RWPE2 (cell line): Measurements from ENCODE around the gene PDCD1.

Source experiments
- ATAC-seq: fragments of 200-7000 bp; cut with Tn5 transposase; 3 replicates; pipeline ENCODE4 v1.9.1; 2021; ENCODE audit warnings: low read depth
- DNase-seq: peaks from one replicate; pipeline ENCODE4 v3.0.0-alpha.2; 2020; ENCODE audit warnings: low spot score
- H3K27ac ChIP-seq: fragments of 450-650 bp; 2 replicates; pipeline ENCODE4 v1.5.1; 2017; ENCODE audit warnings: mild to moderate bottlenecking; ENCODE audit not compliant: poor library complexity, severe bottlenecking
- H3K27me3 ChIP-seq: fragments of 250-450 bp; sonication (Bioruptor Pico); 2 replicates; pipeline ENCODE4 v1.5.1; 2021; ENCODE audit warnings: mild to moderate bottlenecking, moderate library complexity; ENCODE audit not compliant: insufficient read depth, poor library complexity, severe bottlenecking
- H3K36me3 ChIP-seq: fragments of 250-450 bp; sonication (Bioruptor Pico); 2 replicates; pipeline ENCODE4 v1.5.1; 2020; ENCODE audit warnings: low read depth, mild to moderate bottlenecking, moderate library complexity
- H3K4me1 ChIP-seq: fragments of 250-450 bp; sonication (Bioruptor Pico); 2 replicates; pipeline ENCODE4 v1.5.1; 2021; ENCODE audit warnings: mild to moderate bottlenecking, moderate library complexity; ENCODE audit not compliant: insufficient read depth, poor library complexity, severe bottlenecking
- H3K4me3 ChIP-seq: fragments of 250-450 bp; sonication (Bioruptor Pico); 2 replicates; pipeline ENCODE4 v1.5.1; 2021; ENCODE audit warnings: mild to moderate bottlenecking, moderate library complexity; ENCODE audit not compliant: severe bottlenecking
- H3K9me3 ChIP-seq: fragments of 250-450 bp; sonication (Bioruptor Pico); 2 replicates; pipeline ENCODE4 v1.5.1; 2021; ENCODE audit warnings: mild to moderate bottlenecking, moderate library complexity; ENCODE audit not compliant: severe bottlenecking
- TF ChIP-seq, protein P1 (sequence below): fragments of 450-650 bp; IDR thresholded peaks from one replicate; pipeline ENCODE4 v1.5.1; 2017; ENCODE audit warnings: mild to moderate bottlenecking, moderate library complexity; ENCODE audit not compliant: poor library complexity, severe bottlenecking

PDCD1 gene

DNA sequence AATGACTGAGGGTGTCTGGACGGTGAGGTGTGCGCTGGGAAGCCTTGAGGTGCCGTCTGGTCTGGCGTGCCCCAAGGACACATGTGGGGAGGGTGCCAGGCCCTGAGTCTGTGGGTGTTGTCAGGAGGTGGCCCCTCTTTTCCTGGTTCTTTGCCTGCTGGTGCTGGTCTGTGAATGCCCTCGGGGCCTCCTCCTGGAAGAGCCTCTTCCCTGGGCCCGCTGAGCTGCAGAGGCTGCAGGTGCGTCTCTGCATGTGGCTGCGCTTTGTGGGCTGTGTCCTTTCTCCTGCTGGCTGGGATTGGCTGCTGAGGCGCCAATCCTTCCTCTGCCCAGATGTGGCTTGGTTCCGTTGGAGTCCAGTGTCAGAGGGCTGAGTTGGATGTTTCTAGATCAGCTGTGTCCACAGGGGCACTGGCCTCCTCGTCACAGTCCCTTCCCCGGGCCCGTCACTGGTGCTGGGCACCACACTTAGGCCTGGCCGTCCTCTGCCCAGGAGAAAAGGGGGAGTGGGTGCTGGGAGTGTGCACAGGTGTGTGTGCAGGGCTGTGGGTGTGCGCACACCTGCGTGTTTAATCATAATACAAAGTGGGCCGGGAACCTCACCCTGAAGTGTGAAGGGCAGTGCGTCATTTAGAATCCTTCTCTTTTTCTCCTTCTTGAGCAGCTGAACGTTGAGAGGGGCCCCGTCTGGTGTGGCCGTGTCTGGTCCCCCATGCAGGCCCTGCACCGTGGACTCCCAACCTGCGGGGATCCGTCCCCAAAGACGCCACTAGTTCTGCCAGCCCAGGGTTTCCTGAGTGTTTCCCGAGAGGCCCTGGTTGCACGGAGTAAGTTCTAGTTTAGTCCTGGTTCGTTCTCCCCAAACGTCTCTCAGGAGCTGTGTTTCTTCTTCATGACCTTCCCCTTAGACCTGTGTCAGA lies 46.4 kb upstream of the PDCD1 start:
- no peak for DNase-seq
- ATAC-seq, result no peak
- Histone ChIP-seq H3K27ac (no peak overlapping the region), H3K9me3 (no peaks in the 10 kb centered on the region), H3K27me3 (no peaks in the 10 kb centered on the region), H3K36me3 (no peaks in the 10 kb centered on the region), H3K4me1 (peaks cover 6% of the 10 kb centered on the region), H3K4me3 (no peak overlapping the region)
- TF ChIP-seq, protein P1, sequence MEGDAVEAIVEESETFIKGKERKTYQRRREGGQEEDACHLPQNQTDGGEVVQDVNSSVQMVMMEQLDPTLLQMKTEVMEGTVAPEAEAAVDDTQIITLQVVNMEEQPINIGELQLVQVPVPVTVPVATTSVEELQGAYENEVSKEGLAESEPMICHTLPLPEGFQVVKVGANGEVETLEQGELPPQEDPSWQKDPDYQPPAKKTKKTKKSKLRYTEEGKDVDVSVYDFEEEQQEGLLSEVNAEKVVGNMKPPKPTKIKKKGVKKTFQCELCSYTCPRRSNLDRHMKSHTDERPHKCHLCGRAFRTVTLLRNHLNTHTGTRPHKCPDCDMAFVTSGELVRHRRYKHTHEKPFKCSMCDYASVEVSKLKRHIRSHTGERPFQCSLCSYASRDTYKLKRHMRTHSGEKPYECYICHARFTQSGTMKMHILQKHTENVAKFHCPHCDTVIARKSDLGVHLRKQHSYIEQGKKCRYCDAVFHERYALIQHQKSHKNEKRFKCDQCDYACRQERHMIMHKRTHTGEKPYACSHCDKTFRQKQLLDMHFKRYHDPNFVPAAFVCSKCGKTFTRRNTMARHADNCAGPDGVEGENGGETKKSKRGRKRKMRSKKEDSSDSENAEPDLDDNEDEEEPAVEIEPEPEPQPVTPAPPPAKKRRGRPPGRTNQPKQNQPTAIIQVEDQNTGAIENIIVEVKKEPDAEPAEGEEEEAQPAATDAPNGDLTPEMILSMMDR, result no peak

DNA sequence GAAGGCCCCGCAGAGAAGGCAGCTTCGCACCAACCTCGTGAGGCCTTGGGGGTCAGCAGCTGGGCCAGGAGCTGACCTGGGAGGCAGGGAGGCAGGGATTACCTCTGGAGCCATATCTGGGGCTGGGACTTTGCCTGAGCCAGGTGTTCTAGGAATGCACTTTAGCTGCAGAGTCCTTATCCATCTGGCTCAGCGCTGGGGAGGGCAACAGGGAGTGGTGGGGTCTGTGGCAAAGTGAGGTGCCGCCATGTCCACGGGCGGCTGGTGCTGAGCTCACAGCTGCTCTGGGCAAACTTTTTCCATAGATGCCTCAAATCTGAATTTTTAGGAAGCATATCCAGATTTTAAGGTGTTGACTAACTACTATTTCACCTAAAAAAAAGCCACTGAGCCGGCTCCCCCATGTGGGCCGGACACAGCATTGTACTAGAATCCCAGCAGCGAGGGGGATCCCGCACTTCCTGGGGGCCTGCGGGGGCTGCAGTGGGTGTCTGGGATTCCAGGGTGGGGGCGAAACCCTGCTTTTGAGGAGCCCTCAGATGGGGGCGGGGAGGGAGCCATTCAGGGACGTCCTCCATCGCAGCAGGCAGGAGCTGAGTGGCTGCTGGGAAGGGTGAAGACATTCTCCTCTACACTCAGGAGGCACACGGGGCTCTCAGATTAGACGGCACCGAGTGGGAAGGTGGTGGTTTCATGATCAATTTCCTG lies 45.5 kb upstream of the PDCD1 start:
- H3K27ac ChIP-seq, result no peak overlapping the region
- H3K4me1 ChIP-seq, result peaks cover 6% of the 10 kb centered on the region
- TF ChIP-seq, protein P1, result no peak
- no peaks in the 10 kb centered on the region for H3K9me3 ChIP-seq
- no peaks in the 10 kb centered on the region for H3K27me3 ChIP-seq
- ATAC-seq, result no peak
- no peaks in the 10 kb centered on the region for H3K36me3 ChIP-seq
- DNase-seq, result no peak
- H3K4me3 ChIP-seq, result no peak overlapping the region

DNA sequence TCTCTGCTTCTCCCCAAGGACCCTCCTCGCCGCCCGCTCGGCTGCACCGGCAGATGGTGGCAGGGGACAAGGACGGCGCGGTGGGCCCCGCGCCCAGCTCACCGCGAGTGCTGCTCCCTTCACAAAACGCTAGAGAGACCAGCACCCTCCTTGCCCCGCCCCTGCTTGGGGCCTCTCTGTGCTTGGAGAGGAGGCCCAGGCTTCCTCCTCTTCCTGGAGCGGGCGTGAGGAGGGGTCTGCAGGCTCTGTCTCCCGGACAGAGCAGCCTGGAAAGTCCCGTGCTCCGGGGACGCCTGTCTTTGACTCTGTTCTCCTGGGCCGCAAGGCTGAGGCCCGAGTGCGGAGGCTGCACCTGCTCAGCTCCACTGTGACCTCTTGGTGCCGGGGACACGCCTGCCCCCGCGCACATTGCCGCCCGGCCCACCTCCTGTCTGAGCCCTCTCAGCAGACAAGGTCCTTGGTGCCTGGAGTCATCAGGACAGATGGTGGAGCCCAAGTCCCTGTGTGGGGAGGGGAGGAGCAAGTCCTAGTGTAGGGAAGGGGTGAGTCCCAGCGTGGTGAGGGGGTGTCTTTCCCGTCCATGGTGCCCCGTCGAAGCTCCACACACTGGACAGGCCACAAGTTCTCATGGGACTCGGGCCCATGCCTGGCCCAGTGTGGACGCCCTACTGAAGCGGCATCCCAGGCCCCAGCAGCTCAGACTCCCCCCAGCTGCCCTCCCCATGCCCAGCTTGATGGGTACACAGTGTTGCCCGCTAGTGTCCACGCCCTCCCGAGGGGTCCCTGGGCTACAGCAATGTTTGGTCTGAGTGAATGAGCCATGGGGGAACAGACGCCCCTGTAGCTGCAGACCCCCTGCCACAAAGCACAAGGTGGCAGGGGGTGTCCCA lies 44.7 kb upstream of the PDCD1 start:
- H3K9me3 ChIP-seq, result no peaks in the 10 kb centered on the region
- H3K4me3 ChIP-seq, result no peak overlapping the region
- DNase-seq (no peak), ATAC-seq (no peak)
- H3K4me1 ChIP-seq, result peaks cover 6% of the 10 kb centered on the region
- H3K27ac ChIP-seq, result no peak overlapping the region
- no peaks in the 10 kb centered on the region for H3K27me3 ChIP-seq
- H3K36me3 ChIP-seq, result no peaks in the 10 kb centered on the region
- TF ChIP-seq, protein P1, result no peak

DNA sequence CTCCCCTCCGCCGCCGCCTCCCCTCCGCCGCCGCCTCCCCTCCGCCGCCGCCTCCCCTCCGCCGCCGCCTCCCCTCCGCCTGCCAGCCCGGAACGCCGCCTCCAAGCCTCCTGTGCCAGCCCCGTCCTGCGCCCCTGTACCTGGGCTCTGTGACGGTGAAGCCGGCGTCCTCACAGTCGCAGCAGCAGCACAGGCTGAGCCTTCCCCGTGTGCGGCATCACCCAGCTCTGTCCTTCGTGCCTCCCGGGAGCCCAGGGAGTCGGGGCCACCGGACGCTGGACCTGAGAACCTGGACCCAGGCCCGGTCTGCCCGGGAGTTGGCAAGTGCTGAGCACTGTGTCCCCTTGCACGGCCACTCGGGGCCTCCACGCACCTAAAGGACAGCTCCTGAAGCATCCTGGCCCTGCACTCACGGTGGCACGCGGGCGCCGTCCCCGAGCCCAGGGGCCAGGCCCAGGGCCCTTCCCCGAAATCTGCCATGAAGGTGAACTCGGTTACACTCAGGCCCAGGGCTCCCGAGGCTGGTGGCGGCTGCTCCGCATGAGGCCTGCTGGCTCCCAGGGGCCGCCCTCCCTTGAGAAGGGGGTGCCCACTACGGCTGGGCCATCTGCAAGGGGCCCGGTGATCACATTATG lies 43.8 kb upstream of the PDCD1 start:
- no peaks in the 10 kb centered on the region for H3K9me3 ChIP-seq
- no peaks in the 10 kb centered on the region for H3K36me3 ChIP-seq
- H3K27ac ChIP-seq, result no peak overlapping the region
- H3K27me3 ChIP-seq, result no peaks in the 10 kb centered on the region
- H3K4me1 ChIP-seq, result peaks cover 6% of the 10 kb centered on the region
- H3K4me3 ChIP-seq, result no peak overlapping the region
- DNase-seq (peak; percentile 59), ATAC-seq (no peak)
- TF ChIP-seq, protein P1, result no peak
